ENCODE data around the gene ATAD5.
A peak's percentile ranks its signal among the peaks of the same experiment; 100 is the strongest.
"Not testable (repeated sequence)": the region's sequence is repeated elsewhere in the genome, so short reads cannot be mapped to it uniquely, and the experiment has no call there.

The ATAD5 gene

DNA sequence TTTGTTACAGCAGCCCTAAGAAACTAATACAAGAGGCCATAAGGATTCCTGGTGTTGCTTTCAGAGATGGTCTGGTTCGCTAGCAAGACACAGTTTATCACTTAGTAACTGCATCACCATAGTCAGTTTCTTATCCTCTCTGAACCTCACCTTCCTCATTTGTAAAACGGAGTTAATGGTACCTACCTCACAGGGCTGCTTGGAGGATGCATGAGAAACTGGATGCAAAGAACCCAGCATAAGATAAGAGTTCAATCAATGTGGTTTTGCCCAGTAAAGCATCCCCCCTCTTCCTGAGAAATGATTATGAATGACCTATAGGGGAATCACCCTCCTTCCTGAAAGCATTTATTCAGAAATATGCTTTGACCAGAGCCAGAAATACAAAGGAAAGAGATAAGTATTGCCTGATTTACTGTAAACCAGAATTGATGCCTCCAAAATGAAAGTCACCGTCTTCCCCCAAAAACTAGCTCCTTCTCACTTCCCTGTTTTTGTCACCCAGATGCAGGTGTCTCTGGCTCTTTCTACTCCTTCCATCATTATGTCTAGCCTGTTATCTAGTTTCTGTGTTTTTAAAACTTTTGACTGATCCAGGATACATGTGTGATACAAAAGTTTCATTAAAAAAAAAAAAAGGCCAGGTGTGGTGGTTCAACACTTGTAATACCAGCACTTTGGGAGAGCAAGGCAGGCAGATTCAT, 77.1 kb downstream of the ATAD5 start:
- no peak for DNase-seq (ENCODE audit: low spot score)

DNA sequence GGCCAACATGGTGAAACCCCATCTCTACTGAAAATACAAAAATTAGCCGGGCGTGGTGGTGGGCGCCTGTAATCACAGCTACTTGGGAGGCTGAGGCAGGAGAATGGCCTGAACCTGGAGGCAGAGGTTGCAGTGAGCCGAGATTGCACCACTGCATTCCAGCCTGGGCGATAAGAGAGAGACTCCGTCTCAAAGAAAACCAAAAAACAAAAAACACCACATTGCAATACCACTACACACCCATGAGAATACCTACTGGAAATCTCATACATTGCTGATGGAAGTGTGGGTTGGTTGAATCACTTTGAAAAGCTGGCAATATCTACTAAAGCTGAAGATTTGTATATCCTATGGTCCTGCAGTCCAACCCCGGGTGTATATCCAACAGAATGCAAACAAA, 78.4 kb downstream of the ATAD5 start:
- DNase-seq (ENCODE audit: low spot score) = not testable (repeated sequence)

DNA sequence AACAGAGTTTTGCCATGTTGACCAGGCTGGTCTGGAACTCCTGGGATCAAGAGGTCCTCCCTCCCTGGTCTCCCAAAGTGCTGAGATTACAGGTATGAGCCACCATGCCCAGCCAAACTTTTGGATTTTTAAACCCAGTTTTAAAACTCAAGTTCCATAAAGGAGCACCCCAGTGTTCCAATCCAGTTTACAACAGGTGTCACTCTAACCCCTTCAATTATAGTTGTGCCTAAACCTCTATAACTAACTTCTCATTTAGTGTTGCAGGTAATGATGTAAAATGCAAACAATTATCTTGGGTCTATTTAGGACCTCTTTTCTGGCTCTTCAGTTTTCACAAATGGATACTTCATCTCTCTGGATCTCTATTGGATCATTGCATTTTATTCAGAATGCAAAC, 82.2 kb downstream of the ATAD5 start:
- DNase-seq (ENCODE audit: low spot score) = no peak

DNA sequence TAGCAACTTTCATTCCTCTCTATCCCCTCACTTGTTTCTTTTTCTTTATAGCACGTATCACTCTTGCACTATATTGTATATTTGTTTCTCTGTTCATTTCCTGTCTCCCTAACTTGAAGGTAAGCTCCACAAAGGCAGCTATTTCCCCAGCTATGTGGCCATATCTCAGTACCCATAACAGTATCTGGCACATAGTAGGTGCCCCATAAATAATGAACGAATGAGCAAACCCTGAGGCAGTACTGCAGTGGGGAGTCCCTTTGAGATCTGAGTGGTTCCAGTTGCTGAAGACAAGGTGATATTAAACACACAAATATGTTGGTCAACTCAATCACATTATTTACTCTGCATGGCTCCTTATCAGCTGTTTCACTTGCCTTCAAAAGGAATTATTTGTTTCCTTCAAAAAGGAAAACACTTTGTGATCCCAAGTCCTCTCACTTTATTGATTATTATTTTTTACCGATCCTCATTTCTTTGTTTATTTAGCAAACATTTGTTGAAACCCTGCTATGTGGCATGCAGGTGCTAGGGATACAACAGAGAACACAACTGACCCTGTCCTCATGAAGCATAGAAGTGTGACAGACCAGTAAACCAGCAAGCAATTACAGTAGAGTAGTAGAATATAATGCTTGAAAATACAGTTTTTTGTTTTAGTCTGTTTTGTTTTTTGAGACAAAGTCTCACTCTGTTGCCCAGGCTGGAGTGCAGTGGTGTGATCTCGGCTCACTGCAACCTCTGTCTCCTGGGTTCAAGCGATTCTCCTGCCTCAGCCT, 84.3 kb downstream of the ATAD5 start:
- DNase-seq (ENCODE audit: low spot score) = no peak

DNA sequence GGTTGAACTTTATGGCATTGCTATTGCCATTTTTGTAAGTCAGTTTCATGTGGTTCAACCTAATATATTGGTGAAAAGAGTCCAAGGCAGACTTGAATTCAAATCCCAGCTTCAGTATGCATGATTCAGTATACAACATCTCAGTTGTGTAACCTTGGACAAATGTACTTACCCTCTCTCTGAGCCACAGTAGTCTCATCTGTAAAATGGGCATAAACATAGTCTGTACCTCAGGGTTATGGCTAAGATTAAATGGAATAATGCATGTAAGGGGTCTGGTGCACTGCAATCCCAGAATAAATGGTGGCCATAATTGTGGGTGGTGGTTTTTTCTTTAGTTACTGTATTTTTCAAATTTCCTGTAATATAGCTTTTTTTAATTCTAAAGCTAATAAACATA, 85.3 kb downstream of the ATAD5 start:
- no peak for DNase-seq (ENCODE audit: low spot score)

DNA sequence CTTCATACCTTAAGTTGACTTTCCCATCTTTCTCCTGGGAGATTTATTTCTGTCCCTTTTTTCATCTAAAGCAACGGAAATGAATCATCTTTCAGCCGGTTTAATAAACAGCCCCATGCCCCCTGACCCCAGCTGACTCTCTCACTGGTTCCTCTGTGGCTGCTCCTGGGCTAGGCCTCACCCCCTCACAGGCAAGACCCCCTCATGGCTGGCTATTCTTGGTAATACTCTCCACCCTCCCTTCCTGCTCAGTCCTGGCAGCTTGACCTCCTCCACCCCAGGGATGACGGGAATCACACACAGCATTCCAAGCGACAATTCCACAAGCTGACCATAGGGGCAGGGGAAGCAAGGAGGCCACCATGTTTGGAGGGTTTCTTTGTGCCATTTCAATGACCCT, 88.5 kb downstream of the ATAD5 start:
- DNase-seq (ENCODE audit: low spot score) = peak; percentile 37

DNA sequence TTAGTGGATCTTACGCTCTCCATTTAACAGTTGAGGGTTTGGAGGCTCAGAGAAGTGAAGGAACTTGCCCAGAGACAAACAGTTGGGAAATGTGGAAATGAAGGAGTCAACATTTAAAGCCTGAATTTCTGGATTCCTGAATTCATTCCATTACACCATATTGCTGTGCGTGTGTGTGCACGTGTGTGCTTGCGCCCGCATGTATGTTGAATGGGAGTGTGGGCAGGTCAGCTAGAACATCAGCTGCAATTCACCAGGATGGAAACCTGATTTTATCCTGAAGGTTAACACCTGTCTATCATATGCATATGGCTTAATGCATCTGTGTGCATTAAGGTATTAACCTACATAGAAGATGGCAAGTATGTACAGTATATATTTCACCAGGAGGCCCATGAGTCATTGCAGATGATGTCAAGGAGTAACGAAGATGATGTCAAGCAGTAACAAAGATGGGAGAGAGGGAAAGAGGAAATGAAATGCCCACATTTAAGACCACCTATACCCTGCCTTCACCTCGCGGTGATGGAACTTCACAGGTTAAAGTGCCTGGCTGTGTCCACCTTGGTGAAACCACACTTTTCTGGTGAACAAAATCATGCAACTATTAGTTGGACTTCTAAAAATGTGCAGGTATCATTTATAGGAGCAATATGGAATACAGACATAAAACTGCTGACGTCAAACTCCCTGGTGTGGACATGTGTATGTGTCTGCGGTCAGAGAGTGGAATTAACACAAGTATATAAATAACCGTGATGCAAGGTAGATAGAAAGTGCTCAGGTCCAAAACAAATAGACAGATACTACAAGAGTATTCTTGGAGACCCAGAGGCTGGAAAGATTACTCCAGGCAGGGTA, 89.1 kb downstream of the ATAD5 start:
- DNase-seq (ENCODE audit: low spot score) = no peak

DNA sequence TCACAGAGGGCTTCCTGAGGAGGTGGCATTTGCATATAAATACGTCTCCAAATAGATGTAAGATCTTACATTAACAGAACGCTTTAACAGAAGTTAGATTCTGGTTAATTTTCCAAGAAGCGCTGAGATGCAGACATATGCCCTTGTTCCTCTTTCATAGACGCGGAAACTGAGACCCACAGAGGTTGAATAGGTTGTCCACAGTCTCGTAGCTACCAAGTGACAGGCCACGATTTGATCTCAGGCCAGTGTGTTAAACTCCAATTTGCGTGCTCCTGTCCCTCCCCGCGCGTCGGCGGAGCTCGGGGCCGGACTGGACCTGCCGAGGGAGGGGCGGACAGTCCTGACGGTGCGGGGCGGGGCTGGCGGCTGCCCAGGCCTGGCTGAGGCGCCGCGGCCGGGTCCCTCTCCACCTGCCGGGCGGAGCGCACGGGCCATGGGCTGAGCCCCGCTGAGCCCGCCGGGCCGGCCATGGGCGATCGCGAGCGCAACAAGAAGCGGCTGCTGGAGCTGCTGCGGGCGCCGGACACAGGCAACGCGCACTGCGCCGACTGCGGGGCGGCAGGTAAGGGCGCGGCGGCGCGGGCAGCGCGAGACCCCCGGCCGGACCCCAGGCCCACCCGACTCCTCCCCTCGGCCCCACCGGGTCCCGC, 89.9 kb downstream of the ATAD5 start, which contains the start of gene ADAP2:
Gene ADAP2, plus strand, starts transcription at position 402 of the 653 bp plus-strand sequence. Its CDS starts 70 bp downstream, at position 472.
- DNase-seq (ENCODE audit: low spot score) = no peak

DNA sequence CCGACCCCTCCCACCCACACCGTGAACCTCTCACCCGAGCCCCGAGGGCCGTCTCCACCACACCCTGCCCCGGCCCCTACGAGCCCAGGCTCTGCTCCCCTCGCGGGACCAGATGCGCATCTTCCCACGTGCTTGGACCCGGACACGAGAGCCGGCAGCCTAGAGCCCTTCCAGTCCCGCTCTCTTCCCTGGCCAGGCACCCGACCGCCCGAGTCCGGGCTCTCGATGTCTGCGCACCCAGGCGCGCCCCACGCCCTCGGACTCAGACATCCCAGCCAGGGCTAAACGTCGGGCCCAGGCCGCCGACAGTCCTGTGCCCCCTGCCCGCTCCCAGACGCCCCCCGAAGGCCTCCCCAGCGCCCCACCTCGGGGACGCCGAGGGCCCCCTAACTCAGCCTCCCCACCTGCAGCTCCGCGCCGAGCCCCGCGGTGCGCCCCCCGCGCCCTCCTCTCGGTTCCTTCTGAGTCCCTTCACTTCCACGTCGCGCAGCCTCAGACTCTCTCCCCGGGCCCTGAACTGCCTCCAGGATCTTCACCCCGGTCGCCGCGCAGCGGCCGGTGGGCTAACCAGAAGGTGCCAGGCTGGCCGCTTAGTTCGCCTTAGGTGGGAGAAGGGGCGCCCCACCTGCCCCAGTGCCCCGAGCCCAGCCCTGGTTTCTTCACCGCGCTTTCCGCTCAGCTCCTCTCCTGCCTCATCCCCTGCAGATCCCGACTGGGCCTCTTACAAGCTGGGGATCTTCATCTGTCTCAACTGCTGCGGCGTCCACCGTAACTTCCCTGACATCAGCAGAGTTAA, 90.7 kb downstream of the ATAD5 start:
- no peak for DNase-seq (ENCODE audit: low spot score)

DNA sequence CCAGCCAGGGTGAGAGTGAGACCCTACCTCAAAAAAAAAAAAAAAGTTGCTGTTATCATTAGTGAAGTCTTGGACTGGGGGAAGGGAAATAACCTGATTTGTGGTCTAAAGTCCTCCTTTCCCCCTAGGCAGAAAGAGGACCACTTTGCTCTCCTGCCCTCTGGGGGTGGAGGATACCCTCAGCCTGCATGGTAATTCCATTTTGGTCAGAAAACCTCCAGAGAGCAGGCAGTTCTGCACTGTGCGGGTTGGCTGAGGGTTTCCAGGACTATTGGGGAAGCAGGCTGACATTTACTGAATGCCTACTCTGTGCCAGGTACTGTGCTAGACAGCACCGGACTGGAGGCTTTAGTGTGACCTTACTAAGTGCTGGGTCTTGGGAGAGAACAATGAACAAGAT, 92.6 kb downstream of the ATAD5 start:
- no peak for DNase-seq (ENCODE audit: low spot score)

DNA sequence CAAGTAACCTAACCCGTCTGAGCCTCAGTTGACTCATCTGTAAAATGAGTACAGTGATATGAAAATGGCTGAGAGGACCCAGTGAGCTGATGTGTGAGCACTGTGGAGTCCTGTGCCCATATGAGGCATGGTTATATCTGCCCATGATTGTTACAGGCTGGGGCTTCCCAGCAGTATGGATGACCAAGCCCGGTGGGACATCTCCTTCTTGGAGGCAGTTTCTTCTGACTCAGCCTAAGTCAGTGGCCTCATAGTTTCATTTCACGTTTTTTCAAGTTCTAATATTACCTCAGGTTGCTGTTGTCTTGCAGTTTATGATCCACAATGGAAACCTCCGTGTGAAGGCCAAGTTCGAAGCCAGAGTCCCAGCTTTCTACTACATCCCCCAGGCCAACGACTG, 94.8 kb downstream of the ATAD5 start:
- no peak for DNase-seq (ENCODE audit: low spot score)

DNA sequence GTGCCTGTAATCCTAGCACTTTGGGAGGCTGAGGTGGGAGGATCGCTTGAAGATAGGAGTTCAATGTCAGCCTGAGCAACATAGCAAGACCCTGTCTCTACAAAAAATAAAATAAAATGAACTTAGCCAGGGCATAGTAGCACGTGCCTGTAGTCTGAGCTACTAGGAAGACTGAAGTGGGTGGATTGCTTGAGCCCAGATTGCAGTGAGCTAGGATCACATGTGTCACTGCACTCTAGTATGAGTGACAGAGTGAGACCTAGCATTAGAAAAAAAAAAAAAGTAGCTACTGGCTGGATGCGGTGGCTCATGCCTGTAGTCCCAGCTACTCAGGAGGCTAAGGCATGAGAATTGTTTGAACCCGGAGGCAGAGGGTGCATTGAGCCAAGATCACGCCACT, 96.0 kb downstream of the ATAD5 start:
- DNase-seq (ENCODE audit: low spot score) = no peak

DNA sequence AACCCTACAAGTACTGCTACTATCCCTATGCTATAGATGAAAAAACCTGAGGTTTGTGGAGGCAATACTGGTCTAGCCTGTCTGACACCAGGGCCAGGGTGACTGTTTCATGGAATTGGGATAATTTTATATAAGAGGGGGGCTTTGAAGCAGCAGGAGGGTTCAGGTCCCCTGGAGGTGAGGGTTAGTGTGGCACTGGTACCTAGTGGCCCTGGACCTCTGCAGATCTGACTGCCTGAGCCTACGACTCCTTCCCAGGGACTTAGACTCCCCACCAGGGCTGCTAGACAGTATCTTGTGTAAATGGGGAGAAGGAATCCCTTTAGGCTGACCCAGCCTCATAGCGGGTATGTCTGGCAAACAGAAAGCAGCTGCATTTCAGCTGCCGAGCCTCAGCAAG, 96.8 kb downstream of the ATAD5 start:
- no peak for DNase-seq (ENCODE audit: low spot score)

DNA sequence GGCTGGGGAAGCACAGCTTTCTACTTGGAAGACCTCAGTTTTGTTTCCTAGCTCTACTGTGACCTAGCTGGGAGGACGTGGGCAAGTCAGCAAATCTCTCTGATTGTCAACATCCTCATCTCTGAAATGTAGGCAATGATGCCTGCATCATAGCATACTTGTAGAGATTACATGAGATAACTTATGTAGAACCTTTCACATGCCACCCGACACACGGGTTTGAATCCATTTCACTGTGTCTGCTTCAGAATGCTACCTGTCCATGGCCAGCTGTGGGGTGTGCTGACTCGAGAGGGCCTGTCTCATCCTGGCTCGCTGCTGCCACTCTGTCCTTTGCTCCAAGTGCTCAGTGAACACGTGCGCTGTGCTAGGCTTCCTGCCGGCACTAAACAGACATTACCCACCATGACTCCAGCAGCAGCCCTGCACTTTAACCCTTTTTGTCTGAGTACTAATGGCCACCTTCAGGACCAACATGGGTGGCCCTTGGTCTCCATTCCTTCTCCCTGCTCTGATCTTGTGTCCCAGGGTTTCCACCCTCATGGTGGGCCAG, 97.4 kb downstream of the ATAD5 start:
- DNase-seq (ENCODE audit: low spot score) = no peak

DNA sequence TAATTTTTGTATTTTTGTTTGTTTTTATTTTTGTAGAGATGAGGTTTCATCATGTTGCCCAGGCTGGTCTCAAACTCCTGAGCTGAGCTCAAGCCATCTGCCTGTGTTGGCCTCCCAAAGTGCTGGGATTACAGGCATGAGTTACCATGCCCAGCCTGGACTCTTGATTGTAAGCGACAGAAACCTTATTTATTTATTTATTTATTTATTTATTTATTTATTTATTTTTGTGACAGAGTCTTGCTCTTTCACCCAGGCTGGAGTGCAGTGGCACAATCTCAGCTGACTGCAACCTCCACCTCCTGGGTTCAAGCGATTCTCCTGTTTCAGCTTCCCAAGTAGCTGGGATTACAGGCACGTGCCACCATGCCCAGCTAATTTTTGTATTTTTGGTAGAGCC, 98.1 kb downstream of the ATAD5 start:
- DNase-seq (ENCODE audit: low spot score) = not testable (repeated sequence)

DNA sequence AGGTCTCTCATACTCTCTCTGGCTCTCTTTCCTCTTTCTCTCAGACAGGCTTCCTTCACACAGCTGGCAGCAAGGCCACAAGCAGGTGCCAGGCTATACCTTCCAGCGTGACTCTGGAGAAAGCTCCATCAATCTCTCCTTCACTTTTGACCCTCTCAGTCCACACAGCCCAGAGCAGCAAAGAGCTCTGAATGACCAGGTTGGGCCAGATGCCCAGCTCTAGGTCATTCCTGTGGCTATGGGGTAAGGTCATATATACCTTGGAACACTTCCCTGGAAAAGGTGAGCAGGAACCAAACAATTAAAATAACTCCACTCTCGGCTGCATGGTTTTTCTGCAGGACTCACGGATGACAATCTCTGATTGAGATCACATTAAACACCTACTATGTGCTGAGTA, 98.7 kb downstream of the ATAD5 start:
- DNase-seq (ENCODE audit: low spot score) = no peak

DNA sequence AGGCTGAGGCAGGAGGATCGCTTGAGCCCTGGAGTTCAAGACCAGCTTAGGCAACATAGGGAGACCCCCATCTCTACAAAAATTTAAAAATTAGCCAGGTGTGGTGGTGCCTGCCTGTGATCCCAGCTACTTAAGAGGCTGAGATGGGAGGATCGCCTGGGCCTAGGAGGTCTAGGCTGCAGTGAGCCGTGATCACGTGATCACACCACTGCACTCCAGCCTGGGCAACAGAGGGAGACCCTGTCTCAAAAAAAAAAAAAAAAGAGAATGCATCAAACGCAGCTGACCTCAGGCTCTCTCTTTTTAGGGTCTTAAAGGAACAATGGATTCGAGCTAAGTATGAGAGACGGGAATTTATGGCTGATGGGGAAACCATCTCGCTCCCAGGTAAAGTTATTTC, 99.8 kb downstream of the ATAD5 start:
- not testable (repeated sequence) for DNase-seq (ENCODE audit: low spot score)

DNA sequence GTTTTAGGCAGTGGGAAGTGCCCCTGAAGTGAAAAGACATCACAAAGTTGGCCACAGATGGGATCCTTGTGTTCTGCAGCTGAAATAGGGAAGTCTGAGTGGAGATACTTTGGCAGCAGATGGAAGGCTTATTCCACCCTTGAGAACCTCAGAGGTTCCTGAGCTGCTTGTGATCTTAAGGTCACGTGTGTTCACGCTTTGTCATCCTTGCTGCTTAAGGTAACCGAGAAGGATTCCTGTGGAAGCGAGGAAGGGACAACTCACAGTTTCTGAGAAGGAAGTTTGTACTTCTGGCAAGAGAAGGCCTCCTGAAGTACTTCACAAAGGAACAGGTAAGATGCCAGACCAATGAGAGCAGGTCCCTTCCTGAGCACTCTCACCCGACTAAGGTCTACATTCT, 102.2 kb downstream of the ATAD5 start:
- DNase-seq (ENCODE audit: low spot score) = no peak

DNA sequence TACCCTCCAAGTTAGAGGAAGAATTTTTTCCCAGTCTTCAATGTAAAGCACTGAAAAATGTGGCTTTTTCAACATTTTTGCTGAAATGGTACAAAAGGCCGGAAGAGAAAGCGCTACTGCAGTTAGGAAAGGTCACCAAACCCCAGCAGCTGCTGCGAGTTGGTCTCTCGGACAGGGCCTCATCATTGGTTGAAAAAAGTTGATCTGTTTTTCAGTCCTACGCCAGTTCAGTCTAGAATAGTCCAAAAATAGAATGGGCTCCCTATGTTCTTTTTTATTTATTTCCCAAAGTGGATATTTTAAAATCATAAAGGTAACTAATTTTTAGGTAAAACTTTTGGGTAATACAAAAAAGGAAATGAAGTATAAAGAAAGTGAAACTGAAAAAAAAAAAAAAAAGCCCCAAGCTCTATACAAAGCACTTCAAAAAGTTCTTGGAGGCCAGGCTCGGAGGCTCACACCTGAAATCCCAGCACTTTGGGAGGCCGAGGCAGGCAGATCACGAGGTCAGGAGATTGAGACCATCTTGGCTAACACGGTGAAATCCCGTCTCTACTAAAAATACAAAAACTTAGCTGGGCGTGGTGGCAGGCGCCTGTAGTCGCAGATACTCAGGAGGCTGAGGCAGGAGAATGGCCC, 107.4 kb downstream of the ATAD5 start:
- no peak for DNase-seq (ENCODE audit: low spot score)

Measured in SK-N-DZ (cell line).